Measurements from ENCODE around the gene PIP5K1C. TPM values are rescaled to one million over a fixed set of nuclear protein-coding genes. Genes with fewer than 3 reads are reported as not detected.

The PIP5K1C gene
- total RNA-seq, 1 donor from 2014 or later, result 75.7 TPM

GRCh38 chr19:3679581-3679980 is 20.7 kb downstream of the PIP5K1C start:
- Mint-ChIP-seq H3K27ac (ENCODE audit: unreplicated experiment) (no peak overlapping the region), H3K4me3 (ENCODE audit: unreplicated experiment) (no peak overlapping the region), H3K27me3 (ENCODE audit: unreplicated experiment) (no peaks in the 10 kb centered on the region), H3K36me3 (ENCODE audit: unreplicated experiment) (peaks cover 4% of the 10 kb centered on the region), H3K9me3 (ENCODE audit: unreplicated experiment) (no peaks in the 10 kb centered on the region), H3K4me1 (ENCODE audit: unreplicated experiment) (peaks cover 50% of the 10 kb centered on the region)
- DNase-seq (ENCODE audit: extremely low spot score, unreplicated experiment), result no peak
- no peak for TF ChIP-seq CTCF (IDR thresholded peaks at IDR 0.05)

- Mint-ChIP-seq H3K4me3 (ENCODE audit: unreplicated experiment) (no peak overlapping the region), H3K9me3 (ENCODE audit: unreplicated experiment) (no peaks in the 10 kb centered on the region), H3K36me3 (ENCODE audit: unreplicated experiment) (peaks cover 4% of the 10 kb centered on the region), H3K4me1 (ENCODE audit: unreplicated experiment) (peaks cover 48% of the 10 kb centered on the region), H3K27ac (ENCODE audit: unreplicated experiment) (no peak overlapping the region), H3K27me3 (ENCODE audit: unreplicated experiment) (no peaks in the 10 kb centered on the region)
- no peak for DNase-seq (ENCODE audit: extremely low spot score, unreplicated experiment)
- no peak for TF ChIP-seq CTCF (IDR thresholded peaks at IDR 0.05)
Observed at GRCh38 chr19:3679138-3679537, 21.1 kb downstream of the PIP5K1C start.

GRCh38 chr19:3678188-3678587 is 22.1 kb downstream of the PIP5K1C start:
- H3K36me3 Mint-ChIP-seq (ENCODE audit: unreplicated experiment), result peaks cover 4% of the 10 kb centered on the region
- peaks cover 41% of the 10 kb centered on the region for H3K4me1 Mint-ChIP-seq (ENCODE audit: unreplicated experiment)
- no peak for DNase-seq (ENCODE audit: extremely low spot score, unreplicated experiment)
- H3K4me3 Mint-ChIP-seq (ENCODE audit: unreplicated experiment), result no peak overlapping the region
- no peaks in the 10 kb centered on the region for H3K27me3 Mint-ChIP-seq (ENCODE audit: unreplicated experiment)
- TF ChIP-seq CTCF (IDR thresholded peaks at IDR 0.05), result no peak
- no peaks in the 10 kb centered on the region for H3K9me3 Mint-ChIP-seq (ENCODE audit: unreplicated experiment)
- H3K27ac Mint-ChIP-seq (ENCODE audit: unreplicated experiment), result no peak overlapping the region

GRCh38 chr19:3674784-3675543 is 25.3 kb downstream of the PIP5K1C start:
- Mint-ChIP-seq H3K27ac (ENCODE audit: unreplicated experiment) (no peak overlapping the region), H3K4me3 (ENCODE audit: unreplicated experiment) (no peak overlapping the region), H3K27me3 (ENCODE audit: unreplicated experiment) (no peaks in the 10 kb centered on the region), H3K9me3 (ENCODE audit: unreplicated experiment) (no peaks in the 10 kb centered on the region), H3K36me3 (ENCODE audit: unreplicated experiment) (peaks cover 2% of the 10 kb centered on the region), H3K4me1 (ENCODE audit: unreplicated experiment) (peaks cover 54% of the 10 kb centered on the region)
- TF ChIP-seq CTCF (IDR thresholded peaks at IDR 0.05), result no peak
- no peak for DNase-seq (ENCODE audit: extremely low spot score, unreplicated experiment)

- H3K4me1 Mint-ChIP-seq (ENCODE audit: unreplicated experiment), result peaks cover 66% of the 10 kb centered on the region
- H3K27me3 Mint-ChIP-seq (ENCODE audit: unreplicated experiment), result no peaks in the 10 kb centered on the region
- TF ChIP-seq CTCF (IDR thresholded peaks at IDR 0.05), result no peak
- no peak overlapping the region for H3K4me3 Mint-ChIP-seq (ENCODE audit: unreplicated experiment)
- H3K36me3 Mint-ChIP-seq (ENCODE audit: unreplicated experiment), result no peaks in the 10 kb centered on the region
- H3K9me3 Mint-ChIP-seq (ENCODE audit: unreplicated experiment), result no peaks in the 10 kb centered on the region
- no peak for DNase-seq (ENCODE audit: extremely low spot score, unreplicated experiment)
- H3K27ac Mint-ChIP-seq (ENCODE audit: unreplicated experiment), result no peak overlapping the region
Observed at GRCh38 chr19:3673506-3674439, 26.5 kb downstream of the PIP5K1C start.
